ENCODE data around the gene FILIP1L. TPM values are rescaled to one million over a fixed set of nuclear protein-coding genes. Genes with fewer than 3 reads are reported as not detected.

The FILIP1L gene
- total RNA-seq, 1 donor from 2014 or later = 41.5 TPM

DNA sequence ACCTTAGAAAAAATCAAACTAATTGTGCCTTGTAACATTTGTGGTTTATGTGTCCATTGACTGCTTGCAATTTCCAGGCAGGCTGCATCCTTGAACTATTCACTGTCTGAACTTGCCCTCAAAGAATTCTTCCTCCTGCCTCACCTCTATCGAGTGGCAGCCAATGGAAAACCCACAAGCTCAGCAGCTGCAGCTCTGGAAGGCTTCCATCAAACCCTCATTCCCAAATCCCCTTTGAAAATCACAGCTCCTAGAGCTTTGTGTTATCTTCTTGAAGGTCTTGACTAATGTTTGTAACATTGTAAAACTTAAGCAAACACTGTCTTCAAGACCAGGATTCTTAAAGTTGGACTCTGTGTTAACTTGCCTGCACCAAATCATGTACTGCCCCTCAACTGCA lies 81.1 kb downstream of the FILIP1L start:
- DNase-seq (ENCODE audit: extremely low spot score in 2 of 2) = no peak
- Histone ChIP-seq H3K27ac (no peak overlapping the region), H3K9me3 (no peaks in the 10 kb centered on the region), H3K27me3 (no peaks in the 10 kb centered on the region), H3K36me3 (no peaks in the 10 kb centered on the region), H3K4me1 (peaks cover 11% of the 10 kb centered on the region), H3K4me3 (no peak overlapping the region)
- TF ChIP-seq POLR2AphosphoS5 (IDR thresholded peaks at IDR 0.05; ENCODE audit: insufficient read depth in 1 of 2, low read depth in 1 of 2) (no peak), POLR2A (IDR thresholded peaks at IDR 0.05) (no peak)
- TF ChIP-seq, protein P1, sequence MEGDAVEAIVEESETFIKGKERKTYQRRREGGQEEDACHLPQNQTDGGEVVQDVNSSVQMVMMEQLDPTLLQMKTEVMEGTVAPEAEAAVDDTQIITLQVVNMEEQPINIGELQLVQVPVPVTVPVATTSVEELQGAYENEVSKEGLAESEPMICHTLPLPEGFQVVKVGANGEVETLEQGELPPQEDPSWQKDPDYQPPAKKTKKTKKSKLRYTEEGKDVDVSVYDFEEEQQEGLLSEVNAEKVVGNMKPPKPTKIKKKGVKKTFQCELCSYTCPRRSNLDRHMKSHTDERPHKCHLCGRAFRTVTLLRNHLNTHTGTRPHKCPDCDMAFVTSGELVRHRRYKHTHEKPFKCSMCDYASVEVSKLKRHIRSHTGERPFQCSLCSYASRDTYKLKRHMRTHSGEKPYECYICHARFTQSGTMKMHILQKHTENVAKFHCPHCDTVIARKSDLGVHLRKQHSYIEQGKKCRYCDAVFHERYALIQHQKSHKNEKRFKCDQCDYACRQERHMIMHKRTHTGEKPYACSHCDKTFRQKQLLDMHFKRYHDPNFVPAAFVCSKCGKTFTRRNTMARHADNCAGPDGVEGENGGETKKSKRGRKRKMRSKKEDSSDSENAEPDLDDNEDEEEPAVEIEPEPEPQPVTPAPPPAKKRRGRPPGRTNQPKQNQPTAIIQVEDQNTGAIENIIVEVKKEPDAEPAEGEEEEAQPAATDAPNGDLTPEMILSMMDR (IDR thresholded peaks at IDR 0.05) = no peak
- intact Hi-C loops (cut with DNase I) = no loop called here

DNA sequence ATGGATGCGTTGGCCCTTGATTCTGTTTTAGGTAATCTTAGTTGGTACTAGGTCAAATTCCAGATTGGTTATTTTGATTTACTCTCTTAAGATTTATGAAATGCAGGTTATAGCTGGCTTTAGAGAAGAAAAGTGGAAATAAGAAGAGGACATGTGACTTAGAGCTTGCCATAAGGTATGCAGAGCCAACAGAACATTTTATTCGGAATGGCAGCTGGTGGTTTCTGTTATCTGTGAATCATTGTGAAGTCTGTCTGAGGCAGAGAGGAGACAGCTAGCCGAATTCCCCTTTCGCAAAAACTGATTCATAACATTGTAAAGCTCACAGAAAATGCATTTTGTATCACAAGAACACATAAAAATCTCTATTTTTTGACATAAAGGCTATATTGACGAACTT lies 82.1 kb downstream of the FILIP1L start:
- intact Hi-C loops (cut with DNase I) = no loop called here
- no peaks in the 10 kb centered on the region for H3K27me3 ChIP-seq
- TF ChIP-seq, protein P1 (IDR thresholded peaks at IDR 0.05) = no peak
- TF ChIP-seq POLR2AphosphoS5 (IDR thresholded peaks at IDR 0.05; ENCODE audit: insufficient read depth in 1 of 2, low read depth in 1 of 2) (no peak), POLR2A (IDR thresholded peaks at IDR 0.05) (no peak)

DNA sequence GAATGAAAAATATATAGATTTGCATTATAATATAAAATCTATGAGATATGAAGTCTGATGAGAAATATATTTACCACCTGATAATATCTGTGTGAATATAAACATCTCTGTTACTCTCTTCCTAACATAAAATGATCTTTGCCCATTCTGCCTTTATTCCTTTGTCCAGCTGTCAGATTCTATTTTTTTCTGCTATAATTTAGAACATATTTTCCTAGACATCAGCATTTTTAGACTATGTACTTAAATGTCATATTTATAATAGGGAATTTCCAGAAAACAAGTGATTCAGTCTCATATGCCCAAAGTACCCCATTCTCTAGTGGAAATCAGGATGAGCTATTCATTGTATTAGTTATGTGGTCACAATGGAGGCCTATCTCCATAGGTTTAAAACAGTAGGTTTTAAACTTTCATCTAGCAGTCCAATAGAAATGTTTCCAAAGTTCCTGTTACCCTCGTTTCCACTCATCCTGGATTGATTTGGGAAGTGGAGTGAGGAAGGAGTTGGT lies 83.3 kb downstream of the FILIP1L start:
- no peak overlapping the region for H3K4me3 ChIP-seq
- H3K27ac ChIP-seq = no peak overlapping the region
- H3K4me1 ChIP-seq = peaks cover 11% of the 10 kb centered on the region
- no peaks in the 10 kb centered on the region for H3K36me3 ChIP-seq
- no peaks in the 10 kb centered on the region for H3K9me3 ChIP-seq
- TF ChIP-seq, protein P1 (IDR thresholded peaks at IDR 0.05) = no peak
- TF ChIP-seq POLR2AphosphoS5 (IDR thresholded peaks at IDR 0.05; ENCODE audit: insufficient read depth in 1 of 2, low read depth in 1 of 2) = no peak
- no peak for TF ChIP-seq POLR2A (IDR thresholded peaks at IDR 0.05)
- no peaks in the 10 kb centered on the region for H3K27me3 ChIP-seq
- no peak for DNase-seq (ENCODE audit: extremely low spot score in 2 of 2)
- intact Hi-C loops (cut with DNase I) = no loop called here

More for the DNA sequence above, 82.1 kb downstream of the FILIP1L start:
- Histone ChIP-seq H3K27ac (no peak overlapping the region), H3K36me3 (no peaks in the 10 kb centered on the region), H3K4me3 (no peak overlapping the region), H3K4me1 (peaks cover 11% of the 10 kb centered on the region), H3K9me3 (no peaks in the 10 kb centered on the region)
- DNase-seq (ENCODE audit: extremely low spot score in 2 of 2) = no peak

DNA sequence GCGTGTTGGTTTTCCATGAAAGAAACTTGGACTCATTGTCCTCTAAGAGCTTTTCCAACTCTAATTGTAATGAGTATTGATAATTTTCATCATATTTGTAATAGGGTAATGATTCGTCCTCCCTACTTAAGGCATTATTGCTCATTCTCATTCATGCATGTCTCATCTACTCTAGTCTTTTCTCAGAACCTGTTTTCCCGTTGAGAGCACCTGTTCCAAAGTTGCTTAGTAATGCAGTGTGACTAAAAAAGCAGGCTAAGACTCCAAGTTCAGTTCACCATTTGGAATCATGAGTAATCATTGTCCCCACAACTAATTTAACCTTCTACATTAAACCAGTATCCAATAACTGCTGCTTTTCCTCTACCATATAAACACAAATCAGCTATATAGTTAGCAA lies 84.0 kb downstream of the FILIP1L start:
- TF ChIP-seq, protein P1 (IDR thresholded peaks at IDR 0.05) = no peak
- TF ChIP-seq POLR2A (IDR thresholded peaks at IDR 0.05) (no peak), POLR2AphosphoS5 (IDR thresholded peaks at IDR 0.05; ENCODE audit: insufficient read depth in 1 of 2, low read depth in 1 of 2) (peak in 1 of 2 donors; percentile 82)
- Histone ChIP-seq H3K9me3 (no peaks in the 10 kb centered on the region), H3K4me1 (peaks cover 11% of the 10 kb centered on the region), H3K27me3 (no peaks in the 10 kb centered on the region), H3K27ac (no peak overlapping the region), H3K36me3 (no peaks in the 10 kb centered on the region), H3K4me3 (no peak overlapping the region)
- intact Hi-C loops (cut with DNase I) = no loop called here
- DNase-seq (ENCODE audit: extremely low spot score in 2 of 2) = no peak

DNA sequence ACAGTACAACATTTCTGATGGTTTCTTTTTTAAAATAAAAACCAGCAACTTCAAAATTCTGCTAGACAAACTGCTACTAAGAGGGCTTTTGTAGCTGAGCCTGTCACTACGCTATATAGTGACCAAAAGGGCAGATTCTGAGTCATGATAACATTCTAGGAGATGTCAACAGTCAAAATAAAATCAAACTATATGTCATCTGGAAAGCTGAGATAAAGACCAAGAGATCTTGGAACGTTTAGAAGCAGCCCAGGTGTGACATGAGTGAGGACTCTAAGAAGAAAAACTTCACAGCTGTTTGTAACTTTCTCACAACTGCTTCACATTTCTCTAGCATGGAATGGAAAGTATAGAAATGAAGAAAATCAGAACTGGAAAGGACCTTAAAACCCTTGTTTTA lies 84.6 kb downstream of the FILIP1L start:
- Histone ChIP-seq H3K27ac (no peak overlapping the region), H3K4me1 (peaks cover 18% of the 10 kb centered on the region), H3K4me3 (no peak overlapping the region), H3K27me3 (no peaks in the 10 kb centered on the region), H3K9me3 (no peaks in the 10 kb centered on the region), H3K36me3 (no peaks in the 10 kb centered on the region)
- intact Hi-C loops (cut with DNase I) = no loop called here
- TF ChIP-seq POLR2A (IDR thresholded peaks at IDR 0.05) (no peak), POLR2AphosphoS5 (IDR thresholded peaks at IDR 0.05; ENCODE audit: insufficient read depth in 1 of 2, low read depth in 1 of 2) (no peak)
- TF ChIP-seq, protein P1 (IDR thresholded peaks at IDR 0.05) = no peak
- no peak for DNase-seq (ENCODE audit: extremely low spot score in 2 of 2)

Measured in vagina (tissue), 2 donors.